ENCODE results near the gene TAF1B.

Gene TAF1B

DNA sequence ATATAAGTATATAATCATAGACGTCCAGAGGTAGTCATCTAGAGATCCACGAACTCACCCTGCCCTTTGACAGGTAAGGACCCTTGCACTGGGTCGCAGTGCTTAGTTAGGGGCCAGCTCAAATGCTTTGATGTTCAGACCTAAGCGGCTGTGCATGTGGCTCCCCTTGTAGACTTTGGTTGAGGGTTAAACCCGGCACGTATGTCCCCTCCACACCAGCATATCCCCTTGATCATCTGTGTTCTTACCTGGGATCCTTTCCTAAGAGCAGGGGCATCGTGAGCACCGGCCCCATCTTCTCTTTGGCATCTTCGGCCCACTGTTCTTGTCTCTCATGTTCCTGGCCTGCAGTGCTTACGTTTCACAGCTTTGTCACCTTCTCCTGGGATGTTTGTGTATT lies 139.6 kb downstream of the TAF1B start:
- in situ Hi-C loops (cut with MboI; ENCODE audit: low sequenced_read_pairs) = no loop called here

DNA sequence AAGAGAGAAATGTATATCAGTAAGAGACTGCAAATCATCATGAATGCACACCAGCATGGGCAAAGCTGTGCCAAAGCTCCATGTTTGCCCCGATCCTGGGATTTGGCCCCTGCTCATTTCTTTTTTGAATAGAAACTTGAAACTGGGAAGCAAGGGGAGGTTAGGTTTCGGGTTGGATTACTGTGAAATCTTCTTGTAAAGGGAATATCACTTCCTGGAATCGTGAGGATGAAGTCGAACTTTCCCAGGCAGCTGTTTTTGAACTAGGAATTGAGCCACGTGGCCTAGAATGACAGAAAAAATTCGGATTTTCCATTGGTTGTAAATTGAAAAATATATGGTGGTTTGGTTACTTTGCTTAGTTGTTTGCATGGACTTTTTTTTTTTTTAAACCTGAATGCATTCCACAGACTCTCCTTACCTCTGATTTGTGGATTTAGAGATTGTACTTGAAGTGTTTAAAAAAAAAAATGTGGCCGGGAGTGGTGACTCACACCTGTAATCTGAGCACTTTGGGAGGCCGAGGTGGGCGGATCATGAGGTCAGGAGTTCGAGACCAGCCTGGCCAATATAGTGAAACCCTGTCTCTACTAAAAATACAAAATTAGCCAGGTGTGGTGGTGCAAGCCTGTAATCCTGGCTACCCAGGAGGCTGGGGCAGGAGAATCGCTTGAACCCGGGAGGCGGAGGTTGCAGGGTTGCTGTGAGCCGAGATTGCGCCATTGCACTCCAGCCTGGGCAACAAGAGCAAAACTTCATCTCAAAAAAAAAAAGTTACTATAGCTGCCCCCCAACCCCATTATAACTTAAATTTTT lies 140.3 kb downstream of the TAF1B start:
- in situ Hi-C loops (cut with MboI; ENCODE audit: low sequenced_read_pairs) = no loop called here
